Right kidney (tissue), 1 donor: ENCODE measurements around the gene UPF3A.
A peak's percentile ranks its signal among the peaks of the same experiment; 100 is the strongest.
"Not testable (repeated sequence)": the region's sequence is repeated elsewhere in the genome, so short reads cannot be mapped to it uniquely, and the experiment has no call there.

Experiments used
- DNase-seq: peaks from one replicate; pipeline ENCODE4 v3.0.0-alpha.2; 2016

Gene UPF3A

DNA sequence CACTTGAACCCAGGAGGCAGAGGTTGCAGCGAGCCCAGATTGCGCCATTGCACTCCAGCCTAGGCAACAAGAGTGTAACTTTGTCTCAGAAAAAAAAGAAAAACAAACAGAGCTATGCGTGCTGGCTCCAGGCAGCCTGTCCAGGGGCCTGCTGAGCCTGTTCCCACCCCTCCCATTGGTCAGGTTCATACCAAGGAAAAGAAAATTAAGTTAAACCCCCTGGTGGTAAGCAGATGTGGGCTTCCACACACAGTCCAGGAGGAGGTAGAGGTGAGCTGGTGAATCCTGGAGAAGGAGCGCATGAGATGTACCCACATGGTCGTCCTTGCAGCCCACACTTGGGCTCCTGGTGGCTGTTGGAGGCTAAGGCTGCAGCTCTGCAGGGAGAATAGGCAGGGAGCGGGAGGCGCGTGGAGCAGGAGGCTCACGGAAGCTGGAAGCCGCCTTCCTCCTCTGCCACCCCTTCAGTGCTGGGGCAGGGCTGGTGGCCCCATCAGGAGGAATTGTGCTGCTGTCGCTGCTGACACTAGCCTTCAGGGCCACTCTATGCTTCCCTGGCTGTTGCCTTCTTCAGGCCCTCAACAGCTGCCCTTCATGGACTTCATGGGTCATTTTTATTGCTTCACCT is 22.4 kb downstream of the UPF3A start:
- no peak for DNase-seq

DNA sequence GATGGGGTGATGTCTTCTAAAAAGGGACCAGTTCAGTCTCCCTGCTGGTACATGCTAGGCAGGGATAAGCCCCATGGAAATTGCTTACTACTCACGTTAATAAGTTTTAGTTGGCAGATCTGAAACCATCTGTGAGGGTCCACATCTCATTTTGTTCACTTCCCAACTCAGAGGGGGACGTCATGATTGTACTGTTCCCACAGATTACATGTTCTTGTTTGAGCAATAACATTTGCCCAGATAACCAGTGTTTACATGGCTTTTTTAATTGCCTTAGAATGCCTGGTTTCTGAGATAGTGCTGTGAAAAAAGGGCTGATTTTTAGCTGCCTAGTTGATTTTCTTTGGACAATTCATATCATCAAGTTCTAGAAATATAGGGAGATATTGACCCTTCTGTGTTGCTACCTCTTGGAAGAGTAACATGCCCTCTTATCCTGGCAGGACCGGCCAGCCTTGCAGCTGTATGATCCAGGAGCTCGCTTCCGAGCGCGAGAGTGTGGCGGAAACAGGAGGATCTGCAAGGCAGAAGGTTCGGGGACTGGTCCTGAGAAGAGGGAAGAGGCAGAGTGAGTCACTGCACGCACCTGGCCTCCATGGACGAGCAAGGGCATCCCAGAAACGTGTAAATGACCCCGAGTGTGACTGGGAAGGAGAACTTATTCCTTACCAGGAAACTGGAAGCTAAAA is 23.1 kb downstream of the UPF3A start:
- DNase-seq, result no peak

DNA sequence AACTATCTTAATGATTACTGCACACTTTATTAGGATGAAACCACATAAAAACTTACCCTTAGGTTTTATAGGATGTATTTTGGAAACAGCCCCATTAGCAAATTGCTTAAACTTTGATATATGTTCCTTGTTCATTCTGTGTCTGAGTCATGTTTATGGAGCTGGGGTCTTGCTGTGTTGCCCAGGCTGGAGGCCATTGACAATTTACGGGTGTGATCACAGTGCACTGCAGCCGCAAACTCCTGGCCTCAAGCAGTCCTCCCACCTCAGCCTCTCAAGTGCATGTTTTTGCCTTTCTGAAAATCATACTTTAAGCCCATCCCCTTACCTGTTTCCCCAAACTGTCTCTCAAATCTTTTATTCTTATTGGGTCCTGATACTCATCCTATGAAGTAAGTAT is 27.7 kb downstream of the UPF3A start:
- no peak for DNase-seq

GRCh38 chr13:114309806-114310410 is 28.5 kb downstream of the UPF3A start:
- no peak for DNase-seq

DNA sequence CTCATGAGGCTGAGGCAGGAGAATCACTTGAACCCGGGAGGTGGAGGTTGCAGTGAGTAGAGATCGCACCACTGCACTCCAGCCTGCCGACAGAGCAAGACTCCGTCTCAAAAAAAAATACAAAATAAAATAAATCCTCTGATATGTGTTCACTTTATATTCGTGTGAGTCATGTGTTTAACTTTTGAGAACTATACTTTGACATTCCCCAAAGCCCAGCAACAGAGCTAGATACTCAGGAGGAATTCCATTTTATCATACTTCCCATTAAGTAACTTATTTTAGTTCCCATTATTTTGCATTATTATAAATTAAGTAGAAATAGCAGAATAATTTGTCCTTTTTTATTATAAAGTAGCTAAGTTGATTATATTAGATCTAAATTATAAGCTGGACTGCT is 29.6 kb downstream of the UPF3A start:
- no peak for DNase-seq

DNA sequence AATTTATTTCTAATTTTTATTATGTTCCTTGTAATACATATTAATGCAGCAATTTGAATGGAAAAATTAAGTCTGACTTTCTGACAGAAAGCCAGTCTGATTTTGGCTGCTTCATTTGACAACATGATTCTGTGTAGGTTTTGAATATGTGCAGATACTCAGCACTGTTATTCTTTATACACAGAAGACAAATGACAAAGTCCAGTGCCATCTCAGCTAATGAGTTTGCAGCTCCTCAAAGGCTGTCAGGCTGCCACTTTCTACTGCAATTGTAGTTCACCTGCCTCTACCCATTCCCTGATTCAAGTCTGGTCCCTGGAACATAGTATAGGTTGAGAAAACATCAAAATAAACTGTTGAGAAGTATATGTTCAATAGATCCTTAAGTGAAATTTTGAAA is 30.0 kb downstream of the UPF3A start:
- DNase-seq, result no peak

DNA sequence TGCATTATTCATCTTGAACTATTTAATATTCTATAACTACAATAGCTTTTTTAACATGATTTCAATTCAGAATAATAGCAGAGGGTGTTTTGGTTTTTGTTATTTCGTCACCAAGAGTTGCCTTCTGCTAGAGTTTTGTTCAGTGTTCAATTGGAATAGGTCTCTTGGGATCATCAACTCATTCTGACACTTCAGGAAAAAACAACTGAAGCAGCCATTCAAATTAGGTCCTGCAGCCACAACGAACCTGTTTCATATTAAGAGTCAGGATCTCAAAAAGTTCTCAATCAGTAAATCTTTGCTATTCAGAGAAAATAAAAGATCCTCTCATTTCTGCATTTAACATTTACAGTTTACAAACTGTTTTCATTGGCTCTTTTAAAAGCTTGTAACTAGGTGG is 30.5 kb downstream of the UPF3A start:
- no peak for DNase-seq

DNA sequence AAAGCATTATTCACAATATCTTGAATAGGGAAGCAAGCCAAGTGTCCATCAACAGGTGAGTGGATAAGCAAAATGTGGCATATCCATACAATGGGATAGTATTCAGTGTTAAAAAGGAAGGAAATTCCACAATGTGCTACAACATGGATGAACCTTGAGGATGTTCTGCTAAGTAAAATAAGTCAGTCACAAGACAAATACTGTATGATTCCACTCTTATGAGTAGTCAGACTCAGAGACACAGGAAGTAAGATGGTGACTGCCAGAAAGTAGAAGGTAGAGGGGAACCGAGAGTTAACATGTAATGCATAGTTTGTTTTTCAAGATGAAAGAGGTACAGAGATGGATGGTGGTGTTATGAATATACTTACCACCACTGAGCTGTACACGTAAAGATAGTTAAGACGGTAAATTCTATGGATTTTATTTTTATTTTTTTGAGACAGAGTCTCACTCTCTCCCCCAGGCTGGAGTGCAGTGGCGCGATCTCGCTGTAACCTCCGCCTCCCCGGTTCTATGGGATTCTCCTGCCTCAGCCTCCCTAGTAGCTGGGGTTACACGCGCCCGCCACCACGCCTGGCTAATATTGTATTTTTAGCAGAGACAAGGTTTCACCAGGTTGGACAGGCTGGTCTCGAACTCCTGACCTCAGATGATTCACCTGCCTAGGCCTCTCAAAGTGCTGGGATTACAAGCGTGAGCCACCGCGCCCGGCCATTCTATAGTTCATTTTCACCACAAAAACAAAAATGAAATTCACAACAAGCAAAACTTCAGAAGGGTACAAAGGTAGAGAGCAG is 31.9 kb downstream of the UPF3A start:
- DNase-seq, result no peak

DNA sequence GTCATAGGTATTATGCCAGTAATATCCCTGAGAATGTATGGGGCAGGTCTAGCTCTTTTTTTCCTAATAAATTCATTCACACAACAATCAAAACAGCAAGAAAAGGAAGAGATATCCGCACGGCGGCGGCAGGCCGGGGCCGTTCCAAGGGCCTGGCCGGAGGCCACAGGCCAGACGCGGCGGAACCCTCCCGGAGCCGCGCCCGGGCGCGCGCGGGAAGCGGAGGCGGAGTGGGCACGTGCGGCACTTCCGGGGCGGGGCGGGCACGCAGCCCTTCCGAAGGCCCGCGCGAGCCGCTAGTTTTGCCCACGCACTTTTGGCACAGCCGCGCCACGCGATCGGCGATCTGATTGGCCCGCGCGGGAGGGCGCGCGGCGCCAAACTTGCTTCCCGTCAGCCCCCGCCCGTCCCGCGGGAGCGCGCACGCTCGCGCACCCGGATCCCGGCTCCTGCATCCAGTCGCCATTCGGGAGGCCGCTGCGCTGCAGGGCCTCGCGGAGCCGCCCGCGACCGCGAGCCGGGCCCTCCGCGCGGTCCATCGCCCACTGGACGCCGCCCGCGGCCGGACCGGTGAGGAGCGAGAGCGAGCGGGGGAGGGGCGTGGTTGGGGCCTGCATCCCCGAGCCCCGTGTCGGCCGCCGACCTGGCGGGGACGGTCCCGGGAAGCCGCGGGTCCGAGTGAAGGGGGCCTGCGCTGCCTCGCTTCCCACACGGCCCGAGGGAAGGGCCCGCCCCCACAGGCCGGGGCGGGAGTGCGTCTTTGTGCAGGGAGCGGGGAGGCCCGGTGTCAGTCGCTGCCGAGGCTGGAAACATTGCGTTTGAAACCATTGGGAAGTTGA is 32.9 kb downstream of the UPF3A start, which contains the start of gene CHAMP1:
Gene CHAMP1 (plus strand): TSS at position 430 of the 839 bp plus-strand sequence. CDS start 9,340 bp downstream, outside the sequence.
- DNase-seq, result peak; percentile 97

GRCh38 chr13:114315074-114315785 is 33.8 kb downstream of the UPF3A start:
- no peak for DNase-seq

DNA sequence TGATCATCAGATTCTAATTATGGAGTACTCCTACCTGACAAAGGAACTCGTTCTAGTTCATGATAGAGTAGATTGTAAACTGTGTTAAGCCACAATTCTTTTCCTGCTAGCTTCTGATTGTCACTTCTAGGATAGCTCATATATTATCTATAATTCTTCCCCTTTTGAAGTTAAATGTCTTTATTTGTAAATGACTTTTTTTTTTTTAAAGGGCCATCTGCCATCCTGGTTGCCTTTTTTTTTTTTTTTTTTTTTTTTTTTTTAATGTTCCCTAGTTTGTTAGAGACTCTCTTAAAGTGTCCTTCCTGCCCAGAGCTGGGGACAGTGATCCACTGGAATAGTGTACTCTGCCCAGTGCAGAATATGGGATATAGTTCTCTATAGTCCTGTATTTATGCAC is 37.2 kb downstream of the UPF3A start:
- DNase-seq, result no peak

DNA sequence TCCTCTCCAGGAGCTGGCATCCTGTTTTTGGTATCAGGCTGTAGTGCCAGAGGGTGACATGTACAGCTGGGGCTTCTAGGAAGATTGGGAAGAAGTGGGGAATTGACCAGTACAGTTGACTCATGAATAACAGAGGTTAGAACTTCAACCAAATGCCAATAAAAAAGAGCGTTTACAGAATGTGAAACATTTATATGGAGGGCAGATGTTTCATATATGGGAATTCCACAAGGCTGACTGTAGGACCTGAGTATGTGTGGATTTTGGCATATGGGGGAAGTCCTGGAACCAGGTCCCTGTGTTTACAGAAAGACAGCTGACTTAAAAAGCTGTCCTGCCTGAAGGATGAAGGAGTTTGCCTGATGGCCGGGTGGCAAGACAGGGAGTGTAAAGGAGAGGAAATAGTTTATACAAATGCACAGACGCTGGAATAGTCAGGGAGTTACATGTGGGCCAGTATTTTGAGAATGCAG is 38.1 kb downstream of the UPF3A start:
- no peak for DNase-seq

GRCh38 chr13:114320065-114320464 is 38.7 kb downstream of the UPF3A start:
- no peak for DNase-seq

- DNase-seq, result no peak
Observed at GRCh38 chr13:114321256-114321655, 39.9 kb downstream of the UPF3A start.

- DNase-seq, result no peak
Observed at GRCh38 chr13:114323349-114323748, 41.9 kb downstream of the UPF3A start.

DNA sequence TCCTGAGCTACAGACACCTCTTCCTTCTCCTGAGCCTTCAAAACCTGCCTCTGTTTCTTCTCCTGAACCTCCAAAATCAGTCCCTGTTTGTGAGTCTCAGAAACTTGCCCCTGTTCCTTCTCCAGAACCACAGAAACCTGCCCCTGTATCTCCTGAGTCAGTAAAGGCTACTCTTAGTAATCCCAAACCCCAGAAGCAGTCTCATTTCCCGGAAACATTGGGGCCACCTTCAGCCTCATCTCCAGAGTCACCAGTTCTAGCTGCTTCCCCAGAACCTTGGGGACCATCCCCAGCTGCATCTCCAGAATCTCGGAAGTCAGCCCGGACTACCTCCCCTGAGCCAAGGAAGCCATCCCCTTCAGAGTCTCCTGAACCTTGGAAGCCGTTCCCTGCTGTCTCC is 42.9 kb downstream of the UPF3A start:
- no peak for DNase-seq

DNA sequence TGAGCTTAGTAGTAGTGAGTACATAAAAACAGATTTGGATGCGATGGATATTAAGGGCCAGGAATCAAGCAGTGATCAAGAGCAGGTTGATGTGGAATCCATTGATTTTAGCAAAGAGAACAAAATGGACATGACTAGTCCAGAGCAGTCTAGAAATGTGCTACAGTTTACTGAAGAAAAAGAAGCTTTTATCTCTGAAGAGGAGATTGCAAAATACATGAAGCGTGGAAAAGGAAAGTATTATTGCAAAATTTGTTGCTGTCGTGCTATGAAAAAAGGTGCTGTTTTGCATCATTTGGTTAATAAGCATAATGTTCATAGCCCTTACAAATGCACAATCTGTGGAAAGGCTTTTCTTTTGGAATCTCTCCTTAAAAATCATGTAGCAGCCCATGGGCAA is 44.3 kb downstream of the UPF3A start:
- DNase-seq, result no peak

DNA sequence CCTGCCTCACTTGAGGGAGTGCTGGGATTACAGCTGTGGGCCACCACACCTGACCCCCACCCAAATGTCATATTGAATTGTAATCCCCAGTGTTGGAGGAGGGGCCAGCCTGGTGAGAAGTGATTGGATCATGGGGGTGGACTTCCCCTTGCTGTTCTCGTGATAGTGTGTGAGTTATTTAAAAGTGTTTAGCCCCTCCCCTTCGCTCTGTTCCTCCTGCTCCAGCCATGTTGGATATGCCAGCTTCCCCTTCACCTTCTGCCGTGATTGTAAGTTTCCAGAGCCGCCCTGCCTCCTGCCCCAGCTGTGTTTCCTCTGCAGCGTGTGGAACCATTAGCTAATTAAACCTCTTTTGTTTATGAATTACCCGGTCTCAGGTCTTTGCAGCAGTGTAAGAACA is 46.6 kb downstream of the UPF3A start:
- DNase-seq, result no peak

DNA sequence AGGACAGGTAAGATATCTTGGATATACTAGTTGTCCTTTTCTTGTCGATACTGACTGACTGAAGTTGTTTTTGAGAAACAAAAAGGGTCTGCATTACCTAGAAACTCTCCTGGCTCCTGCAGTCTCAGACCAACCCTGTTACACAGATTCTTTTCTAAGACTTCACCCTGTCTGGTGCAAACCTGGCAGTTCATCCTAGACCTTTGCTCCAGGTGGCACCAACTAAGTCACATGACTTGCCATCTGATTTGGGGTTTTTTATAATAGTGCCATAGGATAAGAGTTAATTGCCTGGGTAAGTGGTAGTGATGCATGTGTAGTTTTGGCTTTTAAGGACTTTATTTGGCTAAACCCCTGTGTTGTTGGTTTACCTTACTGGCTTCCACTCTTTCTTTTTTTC is 47.2 kb downstream of the UPF3A start:
- no peak for DNase-seq

DNA sequence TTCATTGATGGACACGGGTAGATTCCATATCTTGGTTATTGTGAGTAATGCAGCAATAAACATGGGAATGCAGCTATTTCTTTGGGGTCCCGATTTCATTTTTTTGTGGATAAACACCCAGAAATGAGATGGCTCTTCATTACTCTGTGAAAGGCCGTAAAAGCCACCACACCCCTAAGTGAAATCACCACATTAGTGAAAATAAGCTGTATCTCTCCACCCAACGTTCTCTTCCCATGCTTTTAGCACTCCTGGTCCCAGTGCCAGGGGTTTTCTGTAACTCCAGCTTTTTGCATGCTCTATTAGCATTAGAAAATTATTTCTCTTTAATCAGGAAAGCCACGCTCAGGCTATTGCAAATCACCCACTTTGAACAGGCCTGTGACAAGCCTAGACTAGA is 48.7 kb downstream of the UPF3A start:
- DNase-seq, result no peak

DNA sequence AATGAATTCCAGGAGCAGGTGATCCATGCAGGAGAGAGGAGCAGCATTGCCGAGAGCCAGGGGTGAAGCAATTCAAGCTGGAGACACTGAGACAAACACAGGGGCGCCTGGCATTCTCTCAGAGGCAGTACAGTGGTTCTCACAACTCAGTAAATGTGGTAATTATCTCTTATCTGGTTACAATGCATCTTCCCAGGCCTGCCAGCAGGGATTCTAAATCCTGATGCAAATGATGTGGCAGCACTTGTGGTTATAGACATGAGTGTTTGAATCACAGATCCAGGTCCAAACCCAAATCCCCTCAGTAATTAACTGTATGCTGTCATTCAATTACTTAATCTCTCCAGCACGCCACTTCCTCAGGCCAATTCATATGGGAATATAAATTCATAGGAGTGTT is 52.5 kb downstream of the UPF3A start:
- not testable (repeated sequence) for DNase-seq
